ENCODE results near the gene AKR1C8. TPM values are rescaled to one million over a fixed set of nuclear protein-coding genes. Genes with fewer than 3 reads are reported as not detected.

AKR1C8 gene
- total and polyA plus RNA-seq, 2 donors (not counting 3 experiments of a cell fraction or from before 2014, with no cell fraction given), result not detected

DNA sequence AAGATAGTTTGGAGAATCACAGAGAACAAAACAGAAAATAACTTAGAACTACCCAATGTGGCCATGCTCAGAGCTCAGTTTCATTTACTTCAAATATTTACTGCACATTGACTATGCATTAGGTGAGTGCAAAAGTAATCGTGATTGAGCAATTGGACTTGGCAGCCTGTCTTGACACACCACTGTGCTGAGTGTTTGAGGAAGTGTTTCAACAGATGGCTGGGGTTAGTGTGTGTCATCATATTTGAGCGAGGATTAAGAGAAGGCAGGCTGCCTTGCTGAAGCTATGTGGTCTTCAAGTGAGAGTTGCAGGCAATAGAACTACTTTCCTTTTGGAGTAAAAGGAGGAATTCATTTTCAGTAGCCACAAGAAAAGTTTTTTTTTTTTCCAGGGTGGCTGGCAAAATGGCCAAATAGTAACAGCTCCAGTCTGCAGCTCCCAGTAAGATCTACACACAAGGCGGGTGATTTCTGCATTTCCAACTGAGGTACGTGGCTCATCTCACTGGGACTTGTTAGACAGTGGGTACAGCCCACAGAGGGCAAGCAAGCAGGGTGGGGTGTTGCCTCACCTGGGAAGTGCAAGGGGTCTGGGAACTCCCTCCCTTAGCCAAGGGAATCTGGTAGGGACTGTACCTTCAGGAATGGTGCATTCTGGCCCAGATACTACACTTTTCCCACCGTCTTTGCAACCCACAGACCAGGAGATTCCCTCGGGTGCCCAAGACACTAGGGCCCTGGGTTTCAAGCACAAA, 49.3 kb upstream of the AKR1C8 start:
- no peaks in the 10 kb centered on the region for H3K9me1 ChIP-seq (replicated peaks; ENCODE audit: control insufficient read depth, extremely low read depth, insufficient read depth, low read length)
- no peak overlapping the region for H3K9ac ChIP-seq (replicated peaks; ENCODE audit: extremely low read depth, insufficient read depth, low read length)
- no peak for TF ChIP-seq GATA2 (IDR thresholded peaks at IDR 0.05; ENCODE audit: insufficient read depth, insufficient read length, low read depth, low read length)
- TF ChIP-seq, protein P1, sequence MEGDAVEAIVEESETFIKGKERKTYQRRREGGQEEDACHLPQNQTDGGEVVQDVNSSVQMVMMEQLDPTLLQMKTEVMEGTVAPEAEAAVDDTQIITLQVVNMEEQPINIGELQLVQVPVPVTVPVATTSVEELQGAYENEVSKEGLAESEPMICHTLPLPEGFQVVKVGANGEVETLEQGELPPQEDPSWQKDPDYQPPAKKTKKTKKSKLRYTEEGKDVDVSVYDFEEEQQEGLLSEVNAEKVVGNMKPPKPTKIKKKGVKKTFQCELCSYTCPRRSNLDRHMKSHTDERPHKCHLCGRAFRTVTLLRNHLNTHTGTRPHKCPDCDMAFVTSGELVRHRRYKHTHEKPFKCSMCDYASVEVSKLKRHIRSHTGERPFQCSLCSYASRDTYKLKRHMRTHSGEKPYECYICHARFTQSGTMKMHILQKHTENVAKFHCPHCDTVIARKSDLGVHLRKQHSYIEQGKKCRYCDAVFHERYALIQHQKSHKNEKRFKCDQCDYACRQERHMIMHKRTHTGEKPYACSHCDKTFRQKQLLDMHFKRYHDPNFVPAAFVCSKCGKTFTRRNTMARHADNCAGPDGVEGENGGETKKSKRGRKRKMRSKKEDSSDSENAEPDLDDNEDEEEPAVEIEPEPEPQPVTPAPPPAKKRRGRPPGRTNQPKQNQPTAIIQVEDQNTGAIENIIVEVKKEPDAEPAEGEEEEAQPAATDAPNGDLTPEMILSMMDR (IDR thresholded peaks at IDR 0.05; ENCODE audit: extremely low read depth in 1 of 2, insufficient read depth in 1 of 2, low read depth in 1 of 2, low read length in 2 of 2), result no peak
- no peak for TF ChIP-seq POLR2AphosphoS5 (IDR thresholded peaks at IDR 0.05; ENCODE audit: insufficient read depth, low read depth, low read length)
- no peak for TF ChIP-seq POLR2A (IDR thresholded peaks at IDR 0.05; ENCODE audit: low read depth, low read length)
- no peak for TF ChIP-seq EZH2 (IDR thresholded peaks at IDR 0.05; ENCODE audit: borderline replicate concordance, low read depth, low read length, severe bottlenecking)
- no peak for TF ChIP-seq JUN (IDR thresholded peaks at IDR 0.05; ENCODE audit: borderline replicate concordance, insufficient read depth, insufficient read length, low read depth)
- TF ChIP-seq, protein P2, sequence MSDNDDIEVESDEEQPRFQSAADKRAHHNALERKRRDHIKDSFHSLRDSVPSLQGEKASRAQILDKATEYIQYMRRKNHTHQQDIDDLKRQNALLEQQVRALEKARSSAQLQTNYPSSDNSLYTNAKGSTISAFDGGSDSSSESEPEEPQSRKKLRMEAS (IDR thresholded peaks at IDR 0.05; ENCODE audit: insufficient read depth, insufficient read length), result no peak
- H3K9me3 ChIP-seq (replicated peaks; ENCODE audit: control insufficient read depth, insufficient read depth, low read length), result no peaks in the 10 kb centered on the region
- no peak overlapping the region for H3K27ac ChIP-seq (ENCODE audit: insufficient read depth, low read depth, low read length)
- no peaks in the 10 kb centered on the region for H3K27me3 ChIP-seq (ENCODE audit: control insufficient read depth in 2 of 2, insufficient read depth in 2 of 2, low read length in 2 of 2)
- POLR2A ChIA-PET, result no interaction called here
- dilution Hi-C loops (cut with MboI; ENCODE audit: extremely low pct_ligation_motif_present, low sequenced_read_pairs), result no loop called here
- DNase-seq (ENCODE audit: low read depth, low spot score) (no peak), FAIRE-seq (no peak)
- H3K4me1 ChIP-seq (ENCODE audit: control insufficient read depth, extremely low read depth, insufficient read depth, low read length), result no peaks in the 10 kb centered on the region
- intact Hi-C loops (cut with micrococcal nuclease), result no loop called here
- no TSS peak for BruUV-seq (replicated peaks)
- no peak overlapping the region for H2AFZ ChIP-seq (ENCODE audit: low read depth, low read length)
- no peak overlapping the region for H3K4me2 ChIP-seq (ENCODE audit: insufficient read depth, low read length)
- H3K36me3 ChIP-seq (ENCODE audit: control insufficient read depth in 2 of 2, extremely low read depth in 1 of 2, insufficient read depth in 2 of 2, low read length in 2 of 2), result no peaks in the 10 kb centered on the region
- H4K20me1 ChIP-seq (replicated peaks; ENCODE audit: control insufficient read depth, extremely low read depth, insufficient read depth, low read length), result no peaks in the 10 kb centered on the region
- no peaks in the 10 kb centered on the region for H3K79me2 ChIP-seq (ENCODE audit: control insufficient read depth, insufficient read depth, low read length)
- CTCF ChIA-PET, result no interaction called here
- H3K4me3 ChIP-seq (replicated peaks in 1 of 3; ENCODE audit: insufficient read depth in 1 of 3, low read depth in 1 of 3, low read length in 3 of 3), result no peak overlapping the region
